Gastroesophageal sphincter (tissue), 4 donors: Measurements from ENCODE around the gene SLC7A14. TPM values are rescaled to one million over a fixed set of nuclear protein-coding genes. Genes with fewer than 3 reads are reported as not detected.
"Not testable (repeated sequence)": the region's sequence is repeated elsewhere in the genome, so short reads cannot be mapped to it uniquely, and the experiment has no call there.

Experiments used
- ATAC-seq: fragments of 150-250 bp; one replicate; pipeline ENCODE4 v1.9.1; 2016; ENCODE audit warnings: mild to moderate bottlenecking, moderate library complexity
- H3K27ac ChIP-seq, 4 donors: fragments of 200-600 bp; sonication (generic) in 3 of 4; 1 replicate in 3 of 4; 2 replicates in 1 of 4; pipeline ENCODE4 v1.5.1; 2016 to 2019
- H3K27me3 ChIP-seq: fragments of 200-600 bp; sonication (generic); one replicate; pipeline ENCODE4 v1.5.1; 2019
- H3K36me3 ChIP-seq, 2 donors: fragments of 200-600 bp; sonication (generic); one replicate each; pipeline ENCODE4 v1.5.1; 2019; ENCODE audit warnings: control low read depth in 1 of 2
- H3K4me1 ChIP-seq, 3 donors: fragments of 200-600 bp; sonication (generic); 1 replicate in 2 of 3; 2 replicates in 1 of 3; pipeline ENCODE4 v1.5.1; 2016 to 2019; ENCODE audit warnings: control low read depth in 2 of 3
- H3K4me3 ChIP-seq, 2 donors: fragments of 200-600 bp; sonication (generic); one replicate each; pipeline ENCODE4 v1.5.1; 2019; ENCODE audit warnings: mild to moderate bottlenecking in 1 of 2, moderate library complexity in 1 of 2
- H3K9me3 ChIP-seq, 3 donors: fragments of 200-600 bp; sonication (generic); one replicate each; pipeline ENCODE4 v1.5.1; 2017 to 2019; ENCODE audit warnings: control low read depth in 2 of 3
- CTCF ChIP-seq, 4 experiments: fragments of 200-600 bp in 2 of 4; fragments of 450-650 bp in 2 of 4; sonication (generic) in 1 of 4; IDR thresholded peaks; one replicate each; pipeline ENCODE4 v1.5.1; 2017 to 2019; ENCODE audit warnings: antibody characterized with exemption in 4 of 4, mild to moderate bottlenecking in 2 of 4, moderate library complexity in 2 of 4
- EP300 ChIP-seq: sonication (generic); formaldehyde crosslinking; IDR thresholded peaks from one replicate; pipeline ENCODE4 v1.6.1; 2017; ENCODE audit warnings: antibody characterized with exemption, mild to moderate bottlenecking
- POLR2A ChIP-seq, 2 donors: fragments of 450-650 bp; IDR thresholded peaks; one replicate each; pipeline ENCODE4 v1.6.1; 2017; ENCODE audit warnings: antibody characterized with exemption in 2 of 2, mild to moderate bottlenecking in 2 of 2, moderate library complexity in 1 of 2
- POLR2AphosphoS5 ChIP-seq: sonication (generic); formaldehyde crosslinking; IDR thresholded peaks from one replicate; pipeline ENCODE4 v1.6.1; 2017; ENCODE audit warnings: antibody characterized with exemption
- WGBS, 2 donors: methylation state at CpG; one replicate each; pipeline ENCODE4 v1.1.5; 2018; ENCODE audit warnings: low coverage in 1 of 2; 5-methylcytosine and 5-hydroxymethylcytosine counted together
- total RNA-seq, 4 donors: library from RNA; depleted of rRNA; stranded (reverse); fragments of >200 nt; gene quantifications; one replicate each; pipeline ENCODE4 v1.1.0, GENCODE V29; 2016

Gene SLC7A14
- total RNA-seq, 4 donors from 2014 or later: under 0.01 to 0.99 (median 0.43) TPM

GRCh38 chr3:170584585-170585007 is 1.3 kb downstream of the SLC7A14 start:
- Histone ChIP-seq H3K9me3 (peaks cover 0 to 7% (median 0%) of the 10 kb centered on the region in 3 donors), H3K4me3 (no peak overlapping the region), H3K4me1 (peaks cover 0 to 13% (median 0%) of the 10 kb centered on the region in 3 donors), H3K27ac (no peak overlapping the region), H3K27me3 (peaks cover 76% of the 10 kb centered on the region), H3K36me3 (no peaks in the 10 kb centered on the region)
- WGBS, 2 donors: 0% methylated on average over 2 of the region's 20 CpGs; no CpG with 5 or more reads in 1 of the 2 donors
- TF ChIP-seq CTCF (IDR thresholded peaks at IDR 0.05) (no peak), POLR2A (IDR thresholded peaks at IDR 0.05) (no peak), POLR2AphosphoS5 (no peak), EP300 (no peak)
- ATAC-seq: no peak

GRCh38 chr3:170579646-170580045 is 6.2 kb downstream of the SLC7A14 start:
- H3K27ac ChIP-seq: no peak overlapping the region
- peaks cover 37% of the 10 kb centered on the region for H3K27me3 ChIP-seq
- H3K4me1 ChIP-seq: peaks cover 0 to 1% (median 0%) of the 10 kb centered on the region in 3 donors
- no peak for ATAC-seq
- 51 to 69% methylated on average over 3 of the region's 3 CpGs for WGBS, 2 donors
- TF ChIP-seq POLR2A (IDR thresholded peaks at IDR 0.05) (no peak), EP300 (no peak), POLR2AphosphoS5 (no peak), CTCF (IDR thresholded peaks at IDR 0.05) (no peak)
- no peaks in the 10 kb centered on the region for H3K36me3 ChIP-seq
- H3K9me3 ChIP-seq: no peaks in the 10 kb centered on the region
- H3K4me3 ChIP-seq: no peak overlapping the region

GRCh38 chr3:170572665-170573253 is 13.1 kb downstream of the SLC7A14 start:
- no peaks in the 10 kb centered on the region for H3K9me3 ChIP-seq
- no peak for ATAC-seq
- no peaks in the 10 kb centered on the region for H3K27me3 ChIP-seq
- H3K36me3 ChIP-seq: no peaks in the 10 kb centered on the region
- no peaks in the 10 kb centered on the region for H3K4me1 ChIP-seq
- no peak for TF ChIP-seq CTCF (IDR thresholded peaks at IDR 0.05)
- no peak for TF ChIP-seq EP300
- no peak for TF ChIP-seq POLR2A (IDR thresholded peaks at IDR 0.05)
- TF ChIP-seq POLR2AphosphoS5: no peak
- no peak overlapping the region for H3K27ac ChIP-seq
- WGBS, 2 donors: 43 to 50% methylated on average over 3 of the region's 3 CpGs
- no peak overlapping the region for H3K4me3 ChIP-seq

- H3K4me3 ChIP-seq, H3K4me1 ChIP-seq, H3K27ac ChIP-seq, H3K9me3 ChIP-seq, ATAC-seq, H3K27me3 ChIP-seq, H3K36me3 ChIP-seq: not testable (repeated sequence)
- WGBS, 2 donors: no CpG with 5 or more reads among the region's 1 CpG
Measured at GRCh38 chr3:170567598-170567997, 18.3 kb downstream of the SLC7A14 start.

GRCh38 chr3:170566413-170566812 is 19.5 kb downstream of the SLC7A14 start:
- no peak overlapping the region for H3K4me3 ChIP-seq
- H3K27ac ChIP-seq: no peak overlapping the region
- TF ChIP-seq POLR2AphosphoS5: no peak
- H3K27me3 ChIP-seq: no peaks in the 10 kb centered on the region
- 75 to 80% methylated on average over 2 of the region's 2 CpGs for WGBS, 2 donors
- ATAC-seq: no peak
- H3K9me3 ChIP-seq: no peaks in the 10 kb centered on the region
- no peaks in the 10 kb centered on the region for H3K36me3 ChIP-seq
- no peaks in the 10 kb centered on the region for H3K4me1 ChIP-seq

- no peaks in the 10 kb centered on the region for H3K9me3 ChIP-seq
- 63 to 82% methylated on average over 2 of the region's 2 CpGs for WGBS, 2 donors
- no peaks in the 10 kb centered on the region for H3K27me3 ChIP-seq
- TF ChIP-seq EP300 (no peak), POLR2A (IDR thresholded peaks at IDR 0.05) (no peak), CTCF (IDR thresholded peaks at IDR 0.05) (no peak), POLR2AphosphoS5 (no peak)
- H3K4me1 ChIP-seq: no peaks in the 10 kb centered on the region
- no peak overlapping the region for H3K27ac ChIP-seq
- no peak overlapping the region for H3K4me3 ChIP-seq
- ATAC-seq: no peak
- no peaks in the 10 kb centered on the region for H3K36me3 ChIP-seq
Measured at GRCh38 chr3:170565495-170565894, 20.4 kb downstream of the SLC7A14 start.
